ENCODE measurements around the gene CYP27B1. TPM values are rescaled to one million over a fixed set of nuclear protein-coding genes. Genes with fewer than 3 reads are reported as not detected.
"Not testable (repeated sequence)": the region's sequence is repeated elsewhere in the genome, so short reads cannot be mapped to it uniquely, and the experiment has no call there.

Gene CYP27B1
- total RNA-seq, 1 donor from 2014 or later, result 9.9 TPM

GRCh38 chr12:57781244-57781643 is 14.4 kb upstream of the CYP27B1 start:
- Mint-ChIP-seq H3K27ac (peak overlapping the region; percentile 63), H3K9me3 (no peaks in the 10 kb centered on the region), H3K4me3 (no peak overlapping the region), H3K36me3 (ENCODE audit: low read depth) (peaks cover 10% of the 10 kb centered on the region), H3K4me1 (ENCODE audit: low read depth) (peaks cover 44% of the 10 kb centered on the region), H3K27me3 (ENCODE audit: insufficient read depth) (no peaks in the 10 kb centered on the region)
- intact Hi-C loops (cut with micrococcal nuclease), result no loop called here
- no peak for DNase-seq (ENCODE audit: low spot score)

- no peak overlapping the region for H3K27ac Mint-ChIP-seq
- H3K4me3 Mint-ChIP-seq, result peak overlapping the region; percentile 28
- intact Hi-C loops (cut with micrococcal nuclease), result no loop called here
- H3K36me3 Mint-ChIP-seq (ENCODE audit: low read depth), result peaks cover 12% of the 10 kb centered on the region
- H3K9me3 Mint-ChIP-seq, result no peaks in the 10 kb centered on the region
- H3K4me1 Mint-ChIP-seq (ENCODE audit: low read depth), result peaks cover 49% of the 10 kb centered on the region
- no peaks in the 10 kb centered on the region for H3K27me3 Mint-ChIP-seq (ENCODE audit: insufficient read depth)
- DNase-seq (ENCODE audit: low spot score), result no peak
Measured at GRCh38 chr12:57780284-57780897, 13.5 kb upstream of the CYP27B1 start.

GRCh38 chr12:57779736-57780135 is 12.9 kb upstream of the CYP27B1 start:
- Mint-ChIP-seq H3K9me3 (no peaks in the 10 kb centered on the region), H3K27ac (no peak overlapping the region), H3K27me3 (ENCODE audit: insufficient read depth) (no peaks in the 10 kb centered on the region), H3K36me3 (ENCODE audit: low read depth) (peaks cover 12% of the 10 kb centered on the region), H3K4me3 (no peak overlapping the region), H3K4me1 (ENCODE audit: low read depth) (peaks cover 49% of the 10 kb centered on the region)
- DNase-seq (ENCODE audit: low spot score), result no peak
- intact Hi-C loops (cut with micrococcal nuclease), result no loop called here

GRCh38 chr12:57777911-57778310 is 11.0 kb upstream of the CYP27B1 start:
- DNase-seq (ENCODE audit: low spot score), result no peak
- no peaks in the 10 kb centered on the region for H3K27me3 Mint-ChIP-seq (ENCODE audit: insufficient read depth)
- H3K27ac Mint-ChIP-seq, result no peak overlapping the region
- peaks cover 46% of the 10 kb centered on the region for H3K4me1 Mint-ChIP-seq (ENCODE audit: low read depth)
- intact Hi-C loops (cut with micrococcal nuclease), result no loop called here
- no peak overlapping the region for H3K4me3 Mint-ChIP-seq
- H3K9me3 Mint-ChIP-seq, result no peaks in the 10 kb centered on the region
- peaks cover 7% of the 10 kb centered on the region for H3K36me3 Mint-ChIP-seq (ENCODE audit: low read depth)

GRCh38 chr12:57777367-57777766 is 10.5 kb upstream of the CYP27B1 start:
- H3K27ac Mint-ChIP-seq, result no peak overlapping the region
- peaks cover 5% of the 10 kb centered on the region for H3K36me3 Mint-ChIP-seq (ENCODE audit: low read depth)
- no peak for DNase-seq (ENCODE audit: low spot score)
- no peak overlapping the region for H3K4me3 Mint-ChIP-seq
- no peaks in the 10 kb centered on the region for H3K27me3 Mint-ChIP-seq (ENCODE audit: insufficient read depth)
- intact Hi-C loops (cut with micrococcal nuclease), result no loop called here
- no peaks in the 10 kb centered on the region for H3K9me3 Mint-ChIP-seq
- peaks cover 43% of the 10 kb centered on the region for H3K4me1 Mint-ChIP-seq (ENCODE audit: low read depth)

- intact Hi-C loops (cut with micrococcal nuclease), result no loop called here
- Mint-ChIP-seq H3K4me1 (ENCODE audit: low read depth) (peaks cover 39% of the 10 kb centered on the region), H3K27me3 (ENCODE audit: insufficient read depth) (no peaks in the 10 kb centered on the region), H3K9me3 (no peaks in the 10 kb centered on the region), H3K36me3 (ENCODE audit: low read depth) (peaks cover 10% of the 10 kb centered on the region), H3K4me3 (no peak overlapping the region), H3K27ac (no peak overlapping the region)
- no peak for DNase-seq (ENCODE audit: low spot score)
Measured at GRCh38 chr12:57776247-57776587, 9.3 kb upstream of the CYP27B1 start.

GRCh38 chr12:57775563-57776246 is 8.8 kb upstream of the CYP27B1 start:
- DNase-seq (ENCODE audit: low spot score), result no peak
- Mint-ChIP-seq H3K27ac (no peak overlapping the region), H3K4me1 (ENCODE audit: low read depth) (peaks cover 41% of the 10 kb centered on the region), H3K36me3 (ENCODE audit: low read depth) (peaks cover 13% of the 10 kb centered on the region), H3K9me3 (no peaks in the 10 kb centered on the region), H3K27me3 (ENCODE audit: insufficient read depth) (no peaks in the 10 kb centered on the region), H3K4me3 (no peak overlapping the region)
- intact Hi-C loops (cut with micrococcal nuclease), result no loop called here

GRCh38 chr12:57775044-57775443 is 8.2 kb upstream of the CYP27B1 start:
- no peak for DNase-seq (ENCODE audit: low spot score)
- Mint-ChIP-seq H3K4me1 (ENCODE audit: low read depth) (peaks cover 41% of the 10 kb centered on the region), H3K27me3 (ENCODE audit: insufficient read depth) (no peaks in the 10 kb centered on the region), H3K9me3 (no peaks in the 10 kb centered on the region), H3K4me3 (no peak overlapping the region), H3K36me3 (ENCODE audit: low read depth) (peaks cover 18% of the 10 kb centered on the region), H3K27ac (no peak overlapping the region)
- intact Hi-C loops (cut with micrococcal nuclease), result no loop called here

- not testable (repeated sequence) for DNase-seq (ENCODE audit: low spot score); H3K9me3 Mint-ChIP-seq; H3K4me3 Mint-ChIP-seq; H3K27me3 Mint-ChIP-seq (ENCODE audit: insufficient read depth); H3K27ac Mint-ChIP-seq
- H3K36me3 Mint-ChIP-seq (ENCODE audit: low read depth), result peaks cover 22% of the 10 kb centered on the region
- intact Hi-C loops (cut with micrococcal nuclease), result loop anchor here (5.0 kb wide), 1 partner anchor 1823 kb away; the partner anchor contains the start of gene SLC16A7
- peaks cover 41% of the 10 kb centered on the region for H3K4me1 Mint-ChIP-seq (ENCODE audit: low read depth)
Measured at GRCh38 chr12:57774634-57775033, 7.8 kb upstream of the CYP27B1 start.

GRCh38 chr12:57772429-57773322 is 5.8 kb upstream of the CYP27B1 start, which contains the start of gene EEF1AKMT3:
EEF1AKMT3 (plus strand) TSS chr12:57772614; CDS start chr12:57772725, 111 bp downstream.
- intact Hi-C loops (cut with micrococcal nuclease), result loop anchor here (1.0 to 5.0 kb wide), 7 partner anchors 10 to 1825 kb away; partner anchors contain the start of genes ATP23, CDK4, SLC16A7 and TSFM
- H3K36me3 Mint-ChIP-seq (ENCODE audit: low read depth), result peaks cover 35% of the 10 kb centered on the region
- no peaks in the 10 kb centered on the region for H3K9me3 Mint-ChIP-seq
- H3K4me3 Mint-ChIP-seq, result peak within 1 kb of the TSS; percentile 93
- peak within 1 kb of the TSS; percentile 99 for H3K27ac Mint-ChIP-seq
- DNase-seq (ENCODE audit: low spot score), result peak; percentile 25
- peaks cover 37% of the 10 kb centered on the region for H3K4me1 Mint-ChIP-seq (ENCODE audit: low read depth)
- H3K27me3 Mint-ChIP-seq (ENCODE audit: insufficient read depth), result no peaks in the 10 kb centered on the region

GRCh38 chr12:57771873-57772428 is 5.1 kb upstream of the CYP27B1 start, which contains the start of gene METTL1:
METTL1 (minus strand) TSS chr12:57772105; CDS start chr12:57772083, 22 bp downstream.
- H3K4me1 Mint-ChIP-seq (ENCODE audit: low read depth), result peaks cover 39% of the 10 kb centered on the region
- peak; percentile 90 for DNase-seq (ENCODE audit: low spot score)
- peaks cover 37% of the 10 kb centered on the region for H3K36me3 Mint-ChIP-seq (ENCODE audit: low read depth)
- peak within 1 kb of the TSS; percentile 93 for H3K4me3 Mint-ChIP-seq
- H3K27me3 Mint-ChIP-seq (ENCODE audit: insufficient read depth), result no peaks in the 10 kb centered on the region
- no peaks in the 10 kb centered on the region for H3K9me3 Mint-ChIP-seq
- intact Hi-C loops (cut with micrococcal nuclease), result loop anchor here (1.0 to 5.0 kb wide), 7 partner anchors 10 to 1825 kb away; partner anchors contain the start of genes ATP23, CDK4, SLC16A7 and TSFM
- peak within 1 kb of the TSS; percentile 99 for H3K27ac Mint-ChIP-seq

GRCh38 chr12:57771236-57771872 is 4.5 kb upstream of the CYP27B1 start:
- Mint-ChIP-seq H3K4me1 (ENCODE audit: low read depth) (peaks cover 45% of the 10 kb centered on the region), H3K27ac (peak overlapping the region; percentile 99), H3K36me3 (ENCODE audit: low read depth) (peaks cover 37% of the 10 kb centered on the region), H3K27me3 (ENCODE audit: insufficient read depth) (peaks cover 3% of the 10 kb centered on the region), H3K4me3 (peak overlapping the region; percentile 93), H3K9me3 (no peaks in the 10 kb centered on the region)
- DNase-seq (ENCODE audit: low spot score), result peak; percentile 78
- intact Hi-C loops (cut with micrococcal nuclease), result loop anchor here (5.0 kb wide), 1 partner anchor 1826 kb away; the partner anchor contains the start of gene SLC16A7
